ENCODE data around the gene ABCA1.
"Not testable (repeated sequence)": the region's sequence is repeated elsewhere in the genome, so short reads cannot be mapped to it uniquely, and the experiment has no call there.

Gene ABCA1

DNA sequence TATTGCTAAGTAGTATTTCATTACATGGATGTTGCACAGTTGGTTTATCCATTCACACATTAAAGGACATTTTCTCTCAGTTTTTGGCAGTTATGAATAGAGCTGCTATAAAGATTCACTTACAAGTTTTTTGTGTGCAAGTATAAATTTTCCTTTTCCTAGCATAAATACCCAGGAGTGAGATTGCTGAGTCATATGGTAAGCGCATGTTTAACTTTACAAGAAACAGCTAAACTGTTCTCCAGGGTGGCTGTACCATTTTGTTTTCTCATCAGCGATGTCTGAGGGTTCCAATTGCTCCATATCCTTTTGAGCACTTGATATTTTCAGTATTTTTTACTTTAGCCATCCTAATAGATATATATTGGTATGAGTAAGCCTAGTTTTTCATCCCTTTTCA, 16.4 kb upstream of the ABCA1 start:
- FAIRE-seq = no peak

GRCh38 chr9:104941597-104941996, 13.6 kb upstream of the ABCA1 start:
- no peak for FAIRE-seq

- FAIRE-seq = no peak
These were observed 8.3 kb upstream of the ABCA1 start for GRCh38 chr9:104936291-104936690.

- not testable (repeated sequence) for FAIRE-seq
These were observed 7.5 kb upstream of the ABCA1 start for GRCh38 chr9:104935501-104935810.

- FAIRE-seq = no peak
These were observed 6.9 kb upstream of the ABCA1 start for GRCh38 chr9:104934691-104935500.

GRCh38 chr9:104933091-104933490, 5.1 kb upstream of the ABCA1 start:
- not testable (repeated sequence) for FAIRE-seq

DNA sequence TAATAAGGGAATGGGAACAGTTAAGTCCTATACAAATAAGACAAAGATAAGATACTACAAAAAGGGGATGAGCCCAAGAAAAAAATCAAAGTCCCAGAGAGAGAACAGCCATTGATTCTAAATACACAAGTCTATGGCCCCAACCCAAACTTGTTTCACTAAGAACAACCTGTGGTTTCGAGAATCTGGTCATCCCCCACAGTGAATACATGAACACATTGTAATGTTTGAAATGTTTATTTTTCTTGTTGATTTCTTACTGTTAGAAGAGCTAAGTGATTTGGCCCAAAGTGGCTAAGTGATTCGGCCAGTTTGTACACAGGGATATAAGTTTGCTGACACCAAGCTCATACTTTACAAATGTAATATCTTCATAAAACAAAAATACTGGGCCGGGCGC, 3.3 kb upstream of the ABCA1 start:
- no peak for FAIRE-seq

- no peak for FAIRE-seq
These were observed 591 bp downstream of the ABCA1 start for GRCh38 chr9:104927216-104927911.

DNA sequence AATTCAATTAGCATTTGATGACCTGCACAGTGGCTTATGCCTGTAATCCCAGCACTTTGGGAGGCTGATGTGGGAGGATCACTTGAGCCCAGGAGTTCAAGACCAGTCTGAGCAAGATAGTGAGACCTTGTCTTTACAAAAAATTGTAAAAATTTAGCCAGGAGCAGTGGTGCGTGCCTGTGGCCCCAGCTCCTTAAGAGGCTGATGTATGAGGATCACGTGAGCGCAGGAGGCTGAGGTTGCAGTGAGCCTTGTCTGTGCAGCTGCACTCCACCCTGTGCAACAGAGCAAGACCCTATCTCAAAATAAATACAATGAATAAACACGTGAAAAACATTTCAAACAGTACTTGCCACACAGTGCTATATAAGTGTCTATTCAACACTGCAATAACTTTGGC, 4.2 kb downstream of the ABCA1 start:
- no peak for FAIRE-seq

DNA sequence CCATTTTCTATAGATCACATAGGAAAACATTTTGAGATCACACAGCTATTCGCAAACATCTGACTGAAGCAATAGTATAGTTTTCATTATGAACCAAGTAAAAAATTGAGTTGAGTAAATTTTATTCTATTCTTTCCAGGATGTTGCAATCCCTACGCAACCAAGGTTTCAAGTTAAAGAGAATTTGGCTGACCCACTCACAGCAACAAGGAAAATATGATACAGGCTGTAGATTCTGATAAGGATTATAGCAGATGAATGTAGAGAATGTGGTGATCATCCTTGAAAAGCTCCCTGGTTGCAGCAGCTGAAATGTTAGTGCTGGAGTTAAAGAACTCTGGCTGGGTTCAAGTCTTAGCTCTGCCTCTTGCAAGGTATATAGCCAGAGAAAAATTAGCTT, 4.7 kb downstream of the ABCA1 start:
- no peak for FAIRE-seq

- not testable (repeated sequence) for FAIRE-seq
These were observed 5.2 kb downstream of the ABCA1 start for GRCh38 chr9:104922748-104923147.

DNA sequence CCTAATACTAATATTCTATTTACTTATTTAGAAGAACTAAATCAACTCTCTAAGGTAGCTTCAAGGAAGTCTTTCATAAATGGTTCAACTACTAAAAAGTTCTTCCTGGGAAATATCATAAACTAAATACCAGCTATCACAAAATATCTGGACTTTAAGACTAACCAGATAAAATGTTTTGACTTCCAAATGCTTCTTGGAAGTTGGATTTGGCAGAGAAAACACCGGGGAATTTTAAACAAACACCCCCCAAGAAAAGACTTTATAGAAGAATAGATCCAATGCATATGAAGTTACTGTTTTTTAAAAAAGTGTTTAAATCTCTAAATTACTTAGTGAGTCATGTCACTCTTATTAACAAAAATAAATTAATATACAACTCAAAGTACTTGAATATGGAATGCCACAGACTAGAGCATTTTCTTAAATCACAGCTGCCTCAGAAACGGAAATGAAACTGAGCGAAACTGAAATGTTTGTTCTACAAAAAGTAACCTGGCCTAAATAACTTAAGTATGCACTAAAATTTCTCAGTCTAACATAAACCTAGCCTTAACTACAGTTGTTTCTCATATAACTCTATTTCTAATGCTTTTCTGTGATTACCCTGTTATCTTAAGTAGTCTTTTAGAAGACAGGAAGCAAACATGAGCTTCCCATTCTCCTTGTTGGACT, 6.8 kb downstream of the ABCA1 start:
- peak; percentile 71 for FAIRE-seq

DNA sequence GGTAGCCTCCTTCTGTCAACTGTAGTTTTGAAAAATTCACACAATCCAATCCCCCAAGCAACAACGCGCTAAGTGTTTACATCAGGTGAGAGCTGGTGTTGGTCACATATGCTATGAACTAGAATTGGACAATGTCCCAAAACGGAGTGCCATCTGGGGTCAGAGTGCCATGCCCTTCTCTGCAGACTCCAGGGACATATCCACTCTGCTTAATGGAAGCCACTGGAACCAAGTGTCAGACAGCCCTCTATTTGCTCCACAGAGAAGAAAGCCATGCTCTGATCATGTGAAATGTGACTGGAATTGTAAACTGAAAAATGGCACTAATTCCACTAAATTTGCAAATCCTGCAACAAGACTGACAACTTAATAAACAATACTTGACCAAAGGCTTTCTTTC, 12.2 kb downstream of the ABCA1 start:
- no peak for FAIRE-seq

GRCh38 chr9:104915049-104915448, 12.9 kb downstream of the ABCA1 start:
- no peak for FAIRE-seq

GRCh38 chr9:104914466-104914865, 13.5 kb downstream of the ABCA1 start:
- no peak for FAIRE-seq

GRCh38 chr9:104912606-104913005, 15.3 kb downstream of the ABCA1 start:
- FAIRE-seq = no peak

DNA sequence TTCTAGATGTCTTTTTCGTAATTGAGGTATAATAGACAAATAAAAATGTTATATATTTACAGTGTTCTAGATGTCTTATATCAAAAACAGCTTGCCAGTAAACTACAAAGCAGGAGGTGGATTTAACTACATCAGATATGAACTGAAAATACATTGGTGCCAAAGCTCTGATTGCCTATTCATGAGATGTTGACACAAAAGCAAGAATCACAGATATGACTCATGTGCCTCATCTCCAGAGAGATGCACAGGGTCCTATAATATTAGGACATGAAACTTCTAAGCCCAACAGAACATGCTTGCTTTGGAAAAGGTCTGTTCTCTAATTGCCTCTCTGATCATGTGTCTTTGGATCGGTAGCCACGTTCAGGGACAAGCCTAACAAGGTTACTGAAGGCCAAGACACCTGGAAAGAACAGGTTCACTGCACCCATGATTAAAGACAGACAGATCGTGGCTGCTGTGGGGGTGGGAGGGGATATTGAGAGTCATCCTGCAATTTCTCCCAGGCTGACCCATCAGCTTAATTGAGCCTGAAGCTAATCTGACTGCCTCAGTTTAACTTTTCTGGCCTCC, 16.8 kb downstream of the ABCA1 start:
- FAIRE-seq = no peak

- FAIRE-seq = no peak
These were observed 20.5 kb downstream of the ABCA1 start for GRCh38 chr9:104907278-104907951.

- no peak for FAIRE-seq
These were observed 21.3 kb downstream of the ABCA1 start for GRCh38 chr9:104906441-104907277.

GRCh38 chr9:104905931-104906330, 22.0 kb downstream of the ABCA1 start:
- FAIRE-seq = no peak

GRCh38 chr9:104905153-104905901, 22.6 kb downstream of the ABCA1 start:
- FAIRE-seq = no peak
